Measurements from ENCODE around the gene ZNF598. TPM values are rescaled to one million over a fixed set of nuclear protein-coding genes. Genes with fewer than 3 reads are reported as not detected.
A peak's percentile ranks its signal among the peaks of the same experiment; 100 is the strongest.
"Not testable (repeated sequence)": the region's sequence is repeated elsewhere in the genome, so short reads cannot be mapped to it uniquely, and the experiment has no call there.

The ZNF598 gene
- total RNA-seq, 3 donors from 2014 or later = 41.9 to 45.4 (median 42.4) TPM

GRCh38 chr16:1965396-1966001 is 44.1 kb downstream of the ZNF598 start:
- intact Hi-C loops (cut with DNase I, micrococcal nuclease) = no loop called here
- ATAC-seq (peak; percentile 25), DNase-seq (no peak)
- H3K4me3 ChIP-seq = peak overlapping the region; percentile 80
- H3K4me1 ChIP-seq (ENCODE audit: low read depth) = peaks cover 22% of the 10 kb centered on the region
- H3K36me3 ChIP-seq (ENCODE audit: low read depth) = peaks cover 2% of the 10 kb centered on the region
- TF ChIP-seq, protein P1, sequence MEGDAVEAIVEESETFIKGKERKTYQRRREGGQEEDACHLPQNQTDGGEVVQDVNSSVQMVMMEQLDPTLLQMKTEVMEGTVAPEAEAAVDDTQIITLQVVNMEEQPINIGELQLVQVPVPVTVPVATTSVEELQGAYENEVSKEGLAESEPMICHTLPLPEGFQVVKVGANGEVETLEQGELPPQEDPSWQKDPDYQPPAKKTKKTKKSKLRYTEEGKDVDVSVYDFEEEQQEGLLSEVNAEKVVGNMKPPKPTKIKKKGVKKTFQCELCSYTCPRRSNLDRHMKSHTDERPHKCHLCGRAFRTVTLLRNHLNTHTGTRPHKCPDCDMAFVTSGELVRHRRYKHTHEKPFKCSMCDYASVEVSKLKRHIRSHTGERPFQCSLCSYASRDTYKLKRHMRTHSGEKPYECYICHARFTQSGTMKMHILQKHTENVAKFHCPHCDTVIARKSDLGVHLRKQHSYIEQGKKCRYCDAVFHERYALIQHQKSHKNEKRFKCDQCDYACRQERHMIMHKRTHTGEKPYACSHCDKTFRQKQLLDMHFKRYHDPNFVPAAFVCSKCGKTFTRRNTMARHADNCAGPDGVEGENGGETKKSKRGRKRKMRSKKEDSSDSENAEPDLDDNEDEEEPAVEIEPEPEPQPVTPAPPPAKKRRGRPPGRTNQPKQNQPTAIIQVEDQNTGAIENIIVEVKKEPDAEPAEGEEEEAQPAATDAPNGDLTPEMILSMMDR (IDR thresholded peaks at IDR 0.05) = no peak
- no peaks in the 10 kb centered on the region for H3K9me3 ChIP-seq

- H3K9me3 ChIP-seq = no peaks in the 10 kb centered on the region
- H3K4me1 ChIP-seq (ENCODE audit: low read depth) = peaks cover 23% of the 10 kb centered on the region
- H3K36me3 ChIP-seq (ENCODE audit: low read depth) = peaks cover 2% of the 10 kb centered on the region
- DNase-seq (peak; percentile 98 to 100 (median 99)), ATAC-seq (peak; percentile 96)
- intact Hi-C loops (cut with DNase I, micrococcal nuclease) = no loop called here
- TF ChIP-seq, protein P1 (IDR thresholded peaks at IDR 0.05) = no peak
- H3K4me3 ChIP-seq = peak within 1 kb of the TSS; percentile 80
Observed at GRCh38 chr16:1964506-1965395, 44.9 kb downstream of the ZNF598 start, which contains the start of gene RPS2. RPS2 (minus strand) TSS chr16:1964826; CDS start chr16:1964625, 201 bp downstream.

- intact Hi-C loops (cut with DNase I, micrococcal nuclease) = no loop called here
- Histone ChIP-seq H3K36me3 (ENCODE audit: low read depth) (peaks cover 2% of the 10 kb centered on the region), H3K4me1 (ENCODE audit: low read depth) (peaks cover 26% of the 10 kb centered on the region), H3K4me3 (peak overlapping the region; percentile 80), H3K9me3 (no peaks in the 10 kb centered on the region)
- TF ChIP-seq, protein P1 (IDR thresholded peaks at IDR 0.05) = no peak
- DNase-seq (no peak), ATAC-seq (peak; percentile 34)
Observed at GRCh38 chr16:1963806-1964505, 45.7 kb downstream of the ZNF598 start.

DNA sequence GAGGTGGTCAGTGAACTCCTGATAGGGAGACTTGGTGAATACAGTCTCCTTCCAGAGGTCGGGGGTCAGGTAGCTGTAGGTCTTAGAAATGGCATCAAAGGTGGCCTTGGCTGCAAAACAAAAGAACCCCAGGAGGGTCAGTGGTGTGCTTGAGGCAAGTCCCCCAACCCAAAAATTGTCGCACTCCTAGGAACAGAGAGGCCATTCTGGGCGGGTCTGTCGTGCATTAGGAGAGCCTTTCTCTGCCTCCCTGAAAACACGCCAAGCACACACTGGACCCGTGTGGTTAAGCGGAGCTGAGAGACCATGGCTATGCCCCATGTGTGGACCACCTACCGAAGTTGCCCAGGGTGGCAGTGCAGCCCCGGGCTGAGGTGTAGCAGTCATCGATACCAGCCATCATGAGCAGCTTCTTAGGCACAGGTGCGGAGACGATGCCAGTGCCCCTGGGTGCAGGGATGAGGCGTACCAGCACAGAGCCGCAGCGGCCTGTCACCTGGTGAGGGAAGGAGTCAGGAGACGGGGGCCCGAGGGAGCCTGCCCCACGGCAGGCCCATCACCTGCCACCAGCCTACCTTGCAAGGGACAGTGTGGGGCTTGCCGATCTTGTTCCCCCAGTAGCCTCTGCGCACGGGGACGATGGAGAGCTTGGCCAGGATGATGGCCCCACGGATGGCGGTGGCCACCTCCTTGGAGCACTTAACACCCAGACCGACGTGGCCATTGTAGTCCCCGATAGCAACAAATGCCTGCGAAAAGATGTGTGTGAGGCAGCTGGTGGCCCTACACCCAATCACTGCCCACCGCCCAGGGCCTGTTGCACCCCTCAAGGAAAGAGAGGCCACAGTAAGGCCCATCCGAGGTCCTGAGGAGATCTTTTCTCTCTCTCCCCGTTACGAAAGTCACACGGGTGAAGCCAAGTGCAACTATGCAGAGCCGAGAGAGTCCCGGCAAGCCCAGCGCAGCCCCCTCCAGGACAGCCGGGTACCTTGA is 47.2 kb downstream of the ZNF598 start:
- H3K9me3 ChIP-seq; H3K4me3 ChIP-seq; intact Hi-C loops (cut with DNase I, micrococcal nuclease); ATAC-seq; H3K36me3 ChIP-seq (ENCODE audit: low read depth): not testable (repeated sequence)
- DNase-seq = peak in 1 of 3 donors; percentile 48
- peaks cover 30% of the 10 kb centered on the region for H3K4me1 ChIP-seq (ENCODE audit: low read depth)

- Histone ChIP-seq H3K4me3 (no peak overlapping the region), H3K4me1 (ENCODE audit: low read depth) (peaks cover 30% of the 10 kb centered on the region), H3K36me3 (ENCODE audit: low read depth) (peaks cover 2% of the 10 kb centered on the region), H3K9me3 (no peaks in the 10 kb centered on the region)
- ATAC-seq (no peak), DNase-seq (peak in 2 of 3 donors; percentile 30 to 46)
- TF ChIP-seq, protein P1 (IDR thresholded peaks at IDR 0.05) = no peak
- intact Hi-C loops (cut with DNase I, micrococcal nuclease) = no loop called here
Observed at GRCh38 chr16:1961651-1962067, 48.0 kb downstream of the ZNF598 start.
